IMR-90 (cell line): ENCODE data around the gene PTPRQ.

ENCODE experiments used
- CEBPB ChIP-seq: IDR thresholded peaks from 2 replicates; pipeline ENCODE4 v1.6.1; 2012; ENCODE audit warnings: low read depth, low read length, improper control_type of control experiment
- POLR2A ChIP-seq: IDR thresholded peaks from 2 replicates; pipeline ENCODE4 v1.6.1; 2012; ENCODE audit warnings: mild to moderate bottlenecking, low read depth, low read length
- TF ChIP-seq, protein P1 (sequence below): conservative IDR thresholded peaks from 2 replicates; pipeline ENCODE4 v1.5.1; 2012; ENCODE audit warnings: mild to moderate bottlenecking, low read depth, low read length, improper control_type of control experiment

DNA sequence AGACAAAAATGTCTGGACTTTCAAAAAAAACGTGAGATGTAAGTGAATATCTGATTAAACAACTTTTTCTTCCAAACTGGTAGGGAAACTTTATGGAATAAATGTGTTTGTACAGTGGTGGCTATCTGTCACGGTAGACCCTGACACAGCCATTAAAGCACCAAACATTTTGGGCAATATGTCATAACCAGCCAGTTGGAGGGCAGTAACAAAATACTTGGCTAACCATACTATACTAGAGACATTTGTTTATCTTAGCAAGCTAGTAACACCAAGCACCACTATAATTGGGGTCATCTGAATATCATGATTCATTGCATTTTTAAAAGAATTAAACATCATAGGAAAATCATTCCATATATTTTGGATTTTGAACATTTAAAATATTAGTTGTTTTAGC, 257.4 kb downstream of the PTPRQ start:
- TF ChIP-seq, protein P1, sequence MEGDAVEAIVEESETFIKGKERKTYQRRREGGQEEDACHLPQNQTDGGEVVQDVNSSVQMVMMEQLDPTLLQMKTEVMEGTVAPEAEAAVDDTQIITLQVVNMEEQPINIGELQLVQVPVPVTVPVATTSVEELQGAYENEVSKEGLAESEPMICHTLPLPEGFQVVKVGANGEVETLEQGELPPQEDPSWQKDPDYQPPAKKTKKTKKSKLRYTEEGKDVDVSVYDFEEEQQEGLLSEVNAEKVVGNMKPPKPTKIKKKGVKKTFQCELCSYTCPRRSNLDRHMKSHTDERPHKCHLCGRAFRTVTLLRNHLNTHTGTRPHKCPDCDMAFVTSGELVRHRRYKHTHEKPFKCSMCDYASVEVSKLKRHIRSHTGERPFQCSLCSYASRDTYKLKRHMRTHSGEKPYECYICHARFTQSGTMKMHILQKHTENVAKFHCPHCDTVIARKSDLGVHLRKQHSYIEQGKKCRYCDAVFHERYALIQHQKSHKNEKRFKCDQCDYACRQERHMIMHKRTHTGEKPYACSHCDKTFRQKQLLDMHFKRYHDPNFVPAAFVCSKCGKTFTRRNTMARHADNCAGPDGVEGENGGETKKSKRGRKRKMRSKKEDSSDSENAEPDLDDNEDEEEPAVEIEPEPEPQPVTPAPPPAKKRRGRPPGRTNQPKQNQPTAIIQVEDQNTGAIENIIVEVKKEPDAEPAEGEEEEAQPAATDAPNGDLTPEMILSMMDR: no peak
- no peak for TF ChIP-seq POLR2A
- no peak for TF ChIP-seq CEBPB
